OCI-LY1 (cell line): Measurements from ENCODE around the gene OSTF1.

Experiments
- H2AFZ ChIP-seq: fragments of 200-600 bp; sonication (generic), shearing (Covaris generic); 2 replicates; pipeline ENCODE4 v1.6.0; 2014; ENCODE audit warnings: antibody characterized with exemption, mild to moderate bottlenecking, low read length
- H3F3A ChIP-seq: fragments of 200-600 bp; sonication (generic), shearing (Covaris generic); 2 replicates; pipeline ENCODE4 v1.6.0; 2014; ENCODE audit warnings: mild to moderate bottlenecking, antibody characterized with exemption, low read length, moderate library complexity; ENCODE audit not compliant: insufficient read depth
- H3K27ac ChIP-seq: fragments of 200-600 bp; sonication (generic); 2 replicates; pipeline ENCODE4 v1.5.1; 2014; ENCODE audit warnings: low read length, mixed run types, mild to moderate bottlenecking, low read depth; ENCODE audit not compliant: poor library complexity, severe bottlenecking
- H3K27me3 ChIP-seq: fragments of 200-600 bp; sonication (generic); 2 replicates; pipeline ENCODE4 v1.6.0; 2014; ENCODE audit warnings: antibody characterized with exemption, mild to moderate bottlenecking, low read length, moderate library complexity; ENCODE audit not compliant: insufficient read depth
- H3K36me3 ChIP-seq: fragments of 200-600 bp; sonication (generic); 2 replicates; pipeline ENCODE4 v1.6.1; 2014; ENCODE audit warnings: mild to moderate bottlenecking, antibody characterized with exemption, low read length, moderate library complexity, mixed read lengths; ENCODE audit not compliant: insufficient read depth
- H3K4me1 ChIP-seq: fragments of 200-600 bp; sonication (generic); 2 replicates; pipeline ENCODE4 v1.5.1; 2014; ENCODE audit warnings: mild to moderate bottlenecking, low read length, moderate library complexity; ENCODE audit not compliant: insufficient read depth, severe bottlenecking
- H3K4me2 ChIP-seq: fragments of 200-600 bp; sonication (generic), shearing (Covaris generic); 2 replicates; pipeline ENCODE4 v1.6.1; 2014; ENCODE audit warnings: low read length
- H3K4me3 ChIP-seq: fragments of 200-600 bp; sonication (generic); 2 replicates; pipeline ENCODE4 v1.5.1; 2014; ENCODE audit warnings: low read length, low read depth, mild to moderate bottlenecking, mixed read lengths; ENCODE audit not compliant: poor library complexity, severe bottlenecking
- H3K79me2 ChIP-seq: fragments of 200-600 bp; shearing (Covaris generic); 2 replicates; pipeline ENCODE4 v1.6.1; 2016; ENCODE audit warnings: mixed run types, low read length, mixed read lengths; ENCODE audit not compliant: insufficient read depth
- H3K9ac ChIP-seq: fragments of 200-600 bp; sonication (generic), shearing (Covaris generic); 2 replicates; pipeline ENCODE4 v1.6.1; 2014; ENCODE audit warnings: mild to moderate bottlenecking, low read length, mixed read lengths
- H3K9me2 ChIP-seq: fragments of 200-600 bp; sonication (generic), shearing (Covaris generic); 2 replicates; pipeline ENCODE4 v1.6.1; 2014; ENCODE audit warnings: low read depth, mild to moderate bottlenecking, low read length, mixed read lengths
- H3K9me3 ChIP-seq: fragments of 200-600 bp; shearing (Covaris generic); 2 replicates; pipeline ENCODE4 v1.6.1; 2014; ENCODE audit warnings: low read length, mixed read lengths
- H4K20me1 ChIP-seq: fragments of 200-600 bp; sonication (generic), shearing (Covaris generic); 2 replicates; pipeline ENCODE4 v1.6.0; 2016; ENCODE audit warnings: mild to moderate bottlenecking, low read length; ENCODE audit not compliant: insufficient read depth
- EZH2 ChIP-seq: fragments of 200-600 bp; sonication (generic), shearing (Covaris generic); IDR thresholded peaks from 2 replicates; pipeline ENCODE4 v1.8.0; 2017; ENCODE audit warnings: borderline replicate concordance, mixed run types, mild to moderate bottlenecking, antibody characterized with exemption, low read length, moderate library complexity, mixed read lengths
- TF ChIP-seq, protein P1 (sequence below): fragments of 200-600 bp; sonication (generic), shearing (Covaris generic); IDR thresholded peaks from 2 replicates; pipeline ENCODE4 v1.5.1; 2017; ENCODE audit warnings: mild to moderate bottlenecking, antibody characterized with exemption, low read length, moderate library complexity, mixed read lengths

The OSTF1 gene

GRCh38 chr9:75134495-75134894, 46.2 kb downstream of the OSTF1 start:
- Histone ChIP-seq H3K4me2 (no peak overlapping the region), H3K27ac (no peak overlapping the region), H3K4me3 (no peak overlapping the region), H2AFZ (no peak overlapping the region), H3K27me3 (no peaks in the 10 kb centered on the region), H3F3A (no peaks in the 10 kb centered on the region), H3K9me3 (no peaks in the 10 kb centered on the region), H3K9me2 (no peaks in the 10 kb centered on the region), H3K79me2 (no peaks in the 10 kb centered on the region), H3K9ac (no peak overlapping the region), H4K20me1 (no peaks in the 10 kb centered on the region), H3K4me1 (no peaks in the 10 kb centered on the region), H3K36me3 (peaks cover 72% of the 10 kb centered on the region; the same call in 1 of the 2 replicates)
- no peak for TF ChIP-seq EZH2
- TF ChIP-seq, protein P1, sequence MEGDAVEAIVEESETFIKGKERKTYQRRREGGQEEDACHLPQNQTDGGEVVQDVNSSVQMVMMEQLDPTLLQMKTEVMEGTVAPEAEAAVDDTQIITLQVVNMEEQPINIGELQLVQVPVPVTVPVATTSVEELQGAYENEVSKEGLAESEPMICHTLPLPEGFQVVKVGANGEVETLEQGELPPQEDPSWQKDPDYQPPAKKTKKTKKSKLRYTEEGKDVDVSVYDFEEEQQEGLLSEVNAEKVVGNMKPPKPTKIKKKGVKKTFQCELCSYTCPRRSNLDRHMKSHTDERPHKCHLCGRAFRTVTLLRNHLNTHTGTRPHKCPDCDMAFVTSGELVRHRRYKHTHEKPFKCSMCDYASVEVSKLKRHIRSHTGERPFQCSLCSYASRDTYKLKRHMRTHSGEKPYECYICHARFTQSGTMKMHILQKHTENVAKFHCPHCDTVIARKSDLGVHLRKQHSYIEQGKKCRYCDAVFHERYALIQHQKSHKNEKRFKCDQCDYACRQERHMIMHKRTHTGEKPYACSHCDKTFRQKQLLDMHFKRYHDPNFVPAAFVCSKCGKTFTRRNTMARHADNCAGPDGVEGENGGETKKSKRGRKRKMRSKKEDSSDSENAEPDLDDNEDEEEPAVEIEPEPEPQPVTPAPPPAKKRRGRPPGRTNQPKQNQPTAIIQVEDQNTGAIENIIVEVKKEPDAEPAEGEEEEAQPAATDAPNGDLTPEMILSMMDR, result no peak

DNA sequence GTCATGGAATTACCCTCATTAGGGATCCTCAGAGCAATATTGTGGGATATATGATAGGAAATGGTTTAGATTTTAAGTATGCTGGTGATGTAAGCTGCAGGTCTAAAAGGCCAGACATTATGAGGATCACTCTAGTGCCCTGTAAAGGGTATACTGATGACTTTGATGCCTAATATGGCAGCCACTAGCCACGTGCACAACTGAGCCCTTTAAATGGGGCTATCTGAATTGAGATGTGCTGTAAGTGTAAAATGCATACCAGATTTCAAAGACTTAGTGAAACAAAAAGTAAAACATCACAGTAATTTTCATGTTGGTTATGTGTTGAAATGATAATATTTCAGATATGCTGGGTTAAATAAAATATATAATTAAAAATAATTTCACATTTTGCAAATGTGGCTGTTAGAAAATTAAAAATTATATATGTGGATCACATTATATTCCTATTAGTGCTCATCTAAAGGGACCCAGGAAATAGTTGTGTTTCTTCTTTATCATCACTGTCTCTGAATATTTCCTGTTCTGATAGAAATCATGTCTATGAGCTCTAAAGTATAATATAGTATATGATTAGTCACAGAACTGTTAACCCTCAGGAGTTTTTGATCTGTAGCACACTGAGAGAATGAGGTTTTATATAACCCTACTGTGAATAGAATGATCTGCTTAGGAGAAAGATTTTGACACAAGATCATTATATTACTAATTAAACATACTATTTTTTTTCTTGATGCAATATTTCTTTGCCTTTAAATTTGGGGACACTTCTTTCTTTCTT, 50.1 kb downstream of the OSTF1 start:
- Histone ChIP-seq H3K4me2 (no peak overlapping the region), H4K20me1 (no peaks in the 10 kb centered on the region), H3K27ac (no peak overlapping the region), H3K4me3 (no peak overlapping the region), H3K27me3 (no peaks in the 10 kb centered on the region), H3K4me1 (peaks cover 8% of the 10 kb centered on the region), H3F3A (no peaks in the 10 kb centered on the region), H3K9me3 (no peaks in the 10 kb centered on the region), H3K36me3 (peaks cover 77% of the 10 kb centered on the region), H3K79me2 (no peaks in the 10 kb centered on the region), H3K9ac (no peak overlapping the region), H3K9me2 (no peaks in the 10 kb centered on the region), H2AFZ (no peak overlapping the region)
- TF ChIP-seq EZH2, result no peak
- TF ChIP-seq, protein P1, result no peak

DNA sequence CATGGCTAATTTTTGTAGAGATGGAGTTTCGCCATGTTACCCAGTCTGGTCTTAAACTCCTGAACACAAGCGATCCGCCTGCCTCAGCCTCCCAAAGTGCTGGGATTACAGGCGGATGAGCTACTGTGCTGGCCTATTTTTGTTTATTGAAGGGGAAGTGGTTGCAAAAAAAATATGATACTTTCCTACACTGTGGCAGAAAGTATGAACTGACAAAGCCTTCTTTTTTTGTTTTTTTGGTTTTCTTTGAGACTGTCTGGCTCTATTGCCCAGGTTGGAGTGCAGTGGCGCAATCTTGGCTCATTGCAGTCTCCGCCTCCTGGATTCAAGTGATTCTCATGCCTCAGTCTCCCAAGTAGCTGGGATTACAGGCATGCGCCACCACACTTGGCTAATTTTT, 50.9 kb downstream of the OSTF1 start:
- no peak overlapping the region for H2AFZ ChIP-seq
- H4K20me1 ChIP-seq, result no peaks in the 10 kb centered on the region
- peaks cover 80% of the 10 kb centered on the region for H3K36me3 ChIP-seq
- H3K27ac ChIP-seq, result no peak overlapping the region
- no peaks in the 10 kb centered on the region for H3K27me3 ChIP-seq
- TF ChIP-seq, protein P1, result no peak
- no peak for TF ChIP-seq EZH2
- H3K79me2 ChIP-seq, result no peaks in the 10 kb centered on the region
- H3K4me1 ChIP-seq, result peaks cover 8% of the 10 kb centered on the region
- H3K9me2 ChIP-seq, result no peaks in the 10 kb centered on the region
- H3K9ac ChIP-seq, result no peak overlapping the region
- no peaks in the 10 kb centered on the region for H3K9me3 ChIP-seq
- no peak overlapping the region for H3K4me3 ChIP-seq
- H3K4me2 ChIP-seq, result no peak overlapping the region
- no peaks in the 10 kb centered on the region for H3F3A ChIP-seq
